SK-N-SH treated with all-trans-retinoic acid at 6 μM for 48 hours (cell line): ENCODE data around the gene AGMO.

Experiments used
- ATAC-seq: fragments of 200-7000 bp; cut with Tn5 transposase; 3 replicates; pipeline ENCODE4 v1.9.1; 2020; ENCODE audit warnings: mild to moderate bottlenecking, moderate library complexity
- ARNTL ChIP-seq: fragments of 450-650 bp; formaldehyde crosslinking; IDR thresholded peaks from 2 replicates; pipeline ENCODE4 v1.5.0; 2020; ENCODE audit warnings: low read depth, mild to moderate bottlenecking, moderate library complexity, borderline replicate concordance
- CSDC2 ChIP-seq: fragments of 250-450 bp; sonication (Bioruptor Pico); IDR thresholded peaks from 2 replicates; pipeline ENCODE4 v1.5.0; 2020; ENCODE audit warnings: mild to moderate bottlenecking, moderate library complexity
- CSRNP3 ChIP-seq: fragments of 250-450 bp; sonication (Bioruptor Pico); IDR thresholded peaks from 2 replicates; pipeline ENCODE4 v1.5.1; 2021; ENCODE audit warnings: mild to moderate bottlenecking, moderate library complexity
- ISL1 ChIP-seq: fragments of 250-450 bp; sonication (Bioruptor Pico); IDR thresholded peaks from 2 replicates; pipeline ENCODE4 v2.1.2; 2022; ENCODE audit warnings: mild to moderate bottlenecking, moderate library complexity
- OSR1 ChIP-seq: fragments of 250-450 bp; sonication (Bioruptor Pico); IDR thresholded peaks from 2 replicates; pipeline ENCODE4 v1.8.0; 2022; ENCODE audit warnings: moderate library complexity, mild to moderate bottlenecking, inconsistent platforms
- PATZ1 ChIP-seq: fragments of 250-450 bp; sonication (Bioruptor Pico); IDR thresholded peaks from 2 replicates; pipeline ENCODE4 v1.8.0; 2020; ENCODE audit warnings: mild to moderate bottlenecking, moderate library complexity, borderline replicate concordance
- PPARA ChIP-seq: fragments of 250-450 bp; sonication (Bioruptor Pico); IDR thresholded peaks from 2 replicates; pipeline ENCODE4 v1.5.0; 2020; ENCODE audit warnings: mild to moderate bottlenecking, borderline replicate concordance
- SNAI2 ChIP-seq: fragments of 250-450 bp; sonication (Bioruptor Pico); IDR thresholded peaks from 2 replicates; pipeline ENCODE4 v1.5.0; 2020; ENCODE audit warnings: mild to moderate bottlenecking, moderate library complexity
- TOX ChIP-seq: fragments of 250-450 bp; sonication (Bioruptor Pico); IDR thresholded peaks from 2 replicates; pipeline ENCODE4 v1.8.0; 2021; ENCODE audit warnings: mild to moderate bottlenecking, moderate library complexity, borderline replicate concordance
- TSHZ2 ChIP-seq: fragments of 250-450 bp; sonication (Bioruptor Pico); IDR thresholded peaks from 2 replicates; pipeline ENCODE4 v1.5.0; 2020; ENCODE audit warnings: mild to moderate bottlenecking, moderate library complexity
- ZC3H10 ChIP-seq: fragments of 250-450 bp; sonication (Bioruptor Pico); IDR thresholded peaks from 2 replicates; pipeline ENCODE4 v1.5.1; 2021; ENCODE audit warnings: mild to moderate bottlenecking, moderate library complexity
- ZFP30 ChIP-seq: fragments of 450-650 bp; formaldehyde crosslinking; IDR thresholded peaks from 2 replicates; pipeline ENCODE4 v1.5.0; 2022; ENCODE audit warnings: mild to moderate bottlenecking, moderate library complexity
- ZNF565 ChIP-seq: fragments of 450-650 bp; formaldehyde crosslinking; conservative IDR thresholded peaks from 2 replicates; pipeline ENCODE4 v1.5.0; 2020; ENCODE audit warnings: low read depth, mild to moderate bottlenecking, moderate library complexity
- ZNF70 ChIP-seq: fragments of 450-650 bp; formaldehyde crosslinking; IDR thresholded peaks from 2 replicates; pipeline ENCODE4 v1.5.0; 2020; ENCODE audit warnings: mild to moderate bottlenecking, moderate library complexity
- ZNF8 ChIP-seq: fragments of 450-650 bp; formaldehyde crosslinking; IDR thresholded peaks from 2 replicates; pipeline ENCODE4 v1.5.0; 2020; ENCODE audit warnings: mild to moderate bottlenecking, moderate library complexity

Gene AGMO

GRCh38 chr7:15219758-15220157, 342.1 kb downstream of the AGMO start:
- no peak for TF ChIP-seq ZNF8
- no peak for TF ChIP-seq PATZ1
- no peak for TF ChIP-seq CSDC2 (CRISPR knock-in tag)
- TF ChIP-seq ZNF70 (CRISPR knock-in tag) = no peak
- no peak for TF ChIP-seq SNAI2 (CRISPR knock-in tag)
- TF ChIP-seq ZC3H10 (CRISPR knock-in tag) = no peak
- no peak for TF ChIP-seq PPARA (CRISPR knock-in tag)
- no peak for TF ChIP-seq ZFP30 (CRISPR knock-in tag)
- no peak for TF ChIP-seq OSR1
- TF ChIP-seq TOX = no peak
- no peak for ATAC-seq

GRCh38 chr7:15218261-15218660, 343.6 kb downstream of the AGMO start:
- no peak for ATAC-seq
- TF ChIP-seq CSDC2 (CRISPR knock-in tag) (no peak), PATZ1 (no peak), ZC3H10 (CRISPR knock-in tag) (no peak), ZFP30 (CRISPR knock-in tag) (no peak)

- TF ChIP-seq CSRNP3 (no peak), PPARA (CRISPR knock-in tag) (no peak), TSHZ2 (CRISPR knock-in tag) (no peak), ZNF8 (no peak)
- ATAC-seq = no peak
Measured at GRCh38 chr7:15215616-15216015, 346.2 kb downstream of the AGMO start.

GRCh38 chr7:15214976-15215375, 346.8 kb downstream of the AGMO start:
- ATAC-seq = no peak
- TF ChIP-seq SNAI2 (CRISPR knock-in tag) = no peak
- no peak for TF ChIP-seq ARNTL (CRISPR knock-in tag)
- no peak for TF ChIP-seq PPARA (CRISPR knock-in tag)
- no peak for TF ChIP-seq ZFP30 (CRISPR knock-in tag)

- ATAC-seq = no peak
- TF ChIP-seq ZNF565 (CRISPR knock-in tag) (no peak), ZFP30 (CRISPR knock-in tag) (no peak), ISL1 (CRISPR knock-in tag) (no peak), SNAI2 (CRISPR knock-in tag) (no peak), ZC3H10 (CRISPR knock-in tag) (no peak), OSR1 (no peak)
- TF ChIP-seq, all 23 proteins: peak for 0
Measured at GRCh38 chr7:15213093-15213492, 348.7 kb downstream of the AGMO start.

GRCh38 chr7:15209429-15209828, 352.4 kb downstream of the AGMO start:
- no peak for TF ChIP-seq ZC3H10 (CRISPR knock-in tag)
- no peak for TF ChIP-seq TOX
- ATAC-seq = no peak
